Kidney epithelial cell (primary cell): ENCODE measurements around the gene AFF4. TPM values are rescaled to one million over a fixed set of nuclear protein-coding genes. Genes with fewer than 3 reads are reported as not detected.

ENCODE experiments used
- DNase-seq: peaks from one replicate; pipeline ENCODE4 v3.0.0-alpha.2; 2010; ENCODE audit warnings: low read depth
- H3K27me3 ChIP-seq: 2 replicates; pipeline ENCODE4 v1.6.0; 2011; ENCODE audit warnings: low read length; ENCODE audit not compliant: control insufficient read depth, insufficient read depth
- H3K36me3 ChIP-seq: 2 replicates; pipeline ENCODE4 v1.5.1; 2011; ENCODE audit warnings: low read length; ENCODE audit not compliant: control insufficient read depth, insufficient read depth
- H3K4me3 ChIP-seq: 2 replicates; pipeline ENCODE4 v1.5.1; 2011; ENCODE audit warnings: low read depth, mild to moderate bottlenecking, control low read depth, low read length
- total RNA-seq: library from RNA; depleted of rRNA; stranded (reverse); fragments of >200 nt; gene quantifications from 2 replicates; pipeline ENCODE4 v1.2.3, GENCODE V29; 2015
- TF ChIP-seq, protein P1 (sequence below): IDR thresholded peaks from 2 replicates; pipeline ENCODE4 v1.5.1; 2011; ENCODE audit warnings: mild to moderate bottlenecking, moderate library complexity, low read length, control low read depth, inconsistent platforms; ENCODE audit not compliant: insufficient read depth, poor library complexity, severe bottlenecking

Gene AFF4
- total RNA-seq, 1 donor from 2014 or later = 69.0 TPM

DNA sequence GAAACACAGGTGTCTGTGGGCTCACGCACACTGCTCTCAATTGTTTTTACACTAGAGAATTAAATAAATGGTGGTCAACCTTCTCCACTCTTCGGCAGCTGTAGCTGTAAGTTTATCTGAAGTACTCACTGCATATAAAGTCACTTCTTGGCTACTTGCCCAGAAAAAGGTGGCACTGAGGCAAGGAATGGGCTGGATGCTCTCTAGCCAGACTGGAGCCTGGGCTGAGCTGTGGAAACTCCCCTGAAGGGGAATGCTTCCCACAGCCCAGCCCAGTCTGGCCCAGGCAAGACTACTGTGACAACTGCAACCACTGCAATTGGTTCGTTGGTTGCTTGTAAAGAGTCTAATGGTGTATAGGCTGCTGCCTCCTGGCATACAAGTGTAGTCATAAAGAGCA, 85.5 kb downstream of the AFF4 start:
- TF ChIP-seq, protein P1, sequence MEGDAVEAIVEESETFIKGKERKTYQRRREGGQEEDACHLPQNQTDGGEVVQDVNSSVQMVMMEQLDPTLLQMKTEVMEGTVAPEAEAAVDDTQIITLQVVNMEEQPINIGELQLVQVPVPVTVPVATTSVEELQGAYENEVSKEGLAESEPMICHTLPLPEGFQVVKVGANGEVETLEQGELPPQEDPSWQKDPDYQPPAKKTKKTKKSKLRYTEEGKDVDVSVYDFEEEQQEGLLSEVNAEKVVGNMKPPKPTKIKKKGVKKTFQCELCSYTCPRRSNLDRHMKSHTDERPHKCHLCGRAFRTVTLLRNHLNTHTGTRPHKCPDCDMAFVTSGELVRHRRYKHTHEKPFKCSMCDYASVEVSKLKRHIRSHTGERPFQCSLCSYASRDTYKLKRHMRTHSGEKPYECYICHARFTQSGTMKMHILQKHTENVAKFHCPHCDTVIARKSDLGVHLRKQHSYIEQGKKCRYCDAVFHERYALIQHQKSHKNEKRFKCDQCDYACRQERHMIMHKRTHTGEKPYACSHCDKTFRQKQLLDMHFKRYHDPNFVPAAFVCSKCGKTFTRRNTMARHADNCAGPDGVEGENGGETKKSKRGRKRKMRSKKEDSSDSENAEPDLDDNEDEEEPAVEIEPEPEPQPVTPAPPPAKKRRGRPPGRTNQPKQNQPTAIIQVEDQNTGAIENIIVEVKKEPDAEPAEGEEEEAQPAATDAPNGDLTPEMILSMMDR = no peak
- Histone ChIP-seq H3K36me3 (peaks cover 3% of the 10 kb centered on the region), H3K4me3 (no peak overlapping the region), H3K27me3 (no peaks in the 10 kb centered on the region)
- no peak for DNase-seq

DNA sequence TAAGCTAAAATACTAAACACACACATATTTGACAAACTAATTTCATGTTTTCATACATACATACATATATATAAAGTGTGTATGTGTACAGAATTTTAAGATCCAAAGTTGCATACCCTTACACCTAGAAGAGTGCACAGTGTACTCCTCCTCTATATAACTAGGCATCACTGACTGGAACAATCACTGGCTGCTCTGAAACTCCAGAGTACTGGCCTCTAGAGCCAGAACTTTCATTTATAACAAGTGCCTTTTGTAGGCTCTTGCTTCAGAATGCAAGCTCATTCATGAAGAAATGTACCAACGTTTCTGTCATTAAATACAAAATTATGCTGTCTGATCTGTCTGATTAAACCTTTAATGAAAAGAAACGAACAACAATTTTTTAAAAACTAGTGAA, 86.0 kb downstream of the AFF4 start:
- TF ChIP-seq, protein P1 = no peak
- no peak for DNase-seq
- H3K36me3 ChIP-seq = peaks cover 3% of the 10 kb centered on the region
- H3K4me3 ChIP-seq = no peak overlapping the region
- no peaks in the 10 kb centered on the region for H3K27me3 ChIP-seq

DNA sequence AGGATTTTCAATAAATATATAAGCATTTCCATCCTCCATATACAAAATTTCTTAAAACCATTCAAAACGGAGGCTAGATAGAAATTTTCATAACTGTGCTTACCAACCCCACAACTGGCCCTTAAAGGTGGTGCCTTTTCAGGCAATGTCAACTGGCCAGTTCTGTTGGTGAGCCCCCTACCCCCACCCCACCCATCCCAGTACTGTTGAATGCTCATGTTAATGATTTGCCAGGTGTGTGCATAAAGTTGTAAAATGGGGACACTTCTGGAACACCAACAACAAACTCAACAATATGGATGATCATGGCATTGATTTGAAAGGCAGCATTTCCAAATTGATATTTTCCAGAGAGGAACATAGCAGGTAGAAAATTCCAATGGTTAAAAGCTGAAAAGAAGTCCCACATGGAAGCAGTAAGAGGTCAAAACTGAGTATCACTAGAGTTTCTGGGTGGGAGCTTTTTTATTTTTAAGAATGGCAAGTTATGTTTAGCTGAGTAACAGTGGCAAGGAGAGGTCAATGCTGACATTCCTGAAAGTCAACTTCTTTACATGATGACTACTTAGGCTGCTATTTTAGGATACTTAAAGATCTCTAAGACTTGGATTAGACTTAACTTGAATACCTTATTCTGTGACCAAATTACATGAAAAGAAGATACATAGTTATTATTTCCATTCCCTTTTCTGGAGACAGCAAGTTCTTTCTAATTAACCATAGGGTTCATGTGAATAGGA, 87.2 kb downstream of the AFF4 start:
- no peak for DNase-seq
- Histone ChIP-seq H3K27me3 (no peaks in the 10 kb centered on the region), H3K36me3 (peaks cover 3% of the 10 kb centered on the region), H3K4me3 (no peak overlapping the region)
- TF ChIP-seq, protein P1 = no peak

DNA sequence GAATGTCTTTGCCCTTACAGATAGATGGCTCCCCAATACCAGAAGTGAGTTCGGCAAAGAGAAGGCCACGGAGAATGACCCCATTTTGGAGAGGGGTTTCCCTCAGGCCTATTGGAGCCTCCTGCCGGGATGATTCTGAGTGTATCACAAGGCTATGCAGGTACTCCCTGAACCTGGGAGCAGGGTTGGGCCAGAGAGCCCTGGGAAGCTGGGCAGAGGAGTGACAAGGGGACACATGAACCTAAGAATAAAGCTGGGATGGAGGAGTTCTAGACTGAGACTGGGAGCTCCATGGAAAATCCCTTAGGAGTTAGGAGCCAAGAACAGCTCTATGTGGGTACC, 89.5 kb downstream of the AFF4 start:
- Histone ChIP-seq H3K36me3 (peaks cover 3% of the 10 kb centered on the region), H3K27me3 (no peaks in the 10 kb centered on the region), H3K4me3 (no peak overlapping the region)
- TF ChIP-seq, protein P1 = no peak
- DNase-seq = no peak

DNA sequence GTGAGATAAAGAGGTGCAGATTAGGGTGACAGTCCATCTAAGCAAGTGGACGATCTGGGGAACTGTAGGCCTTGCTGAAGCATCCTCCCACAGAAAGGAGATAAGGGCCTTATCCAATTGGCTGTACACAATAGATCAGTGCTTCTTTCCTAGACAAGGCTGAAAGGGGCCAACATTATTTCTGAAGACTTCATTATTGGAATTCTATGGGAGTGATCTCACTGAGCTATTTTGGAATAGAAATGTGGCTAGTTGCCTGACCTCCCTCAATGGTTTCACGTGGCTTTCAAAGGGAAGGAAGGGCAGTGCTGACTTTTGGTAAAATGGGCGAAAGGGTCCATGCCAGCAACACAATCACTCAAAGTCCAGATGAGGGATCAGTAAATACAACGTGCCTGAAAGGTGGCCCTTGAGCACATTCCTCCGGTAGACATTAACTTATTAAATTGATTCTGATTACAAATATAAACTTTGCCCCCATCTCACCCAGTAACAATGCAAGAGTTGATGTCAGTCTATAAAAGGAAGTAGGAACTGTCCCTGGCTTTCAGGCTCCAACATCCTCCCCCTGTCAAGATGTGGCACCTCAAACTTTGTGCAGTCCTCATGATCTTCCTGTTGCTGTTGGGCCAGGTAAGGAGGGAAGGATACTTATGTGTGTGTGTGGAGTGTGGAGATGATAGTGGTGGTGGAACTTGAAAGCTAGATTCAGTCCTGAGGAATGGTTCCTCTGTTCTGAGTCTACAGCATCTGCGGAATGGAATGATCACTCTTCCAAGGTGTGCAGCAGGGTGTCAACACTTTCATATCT, 90.1 kb downstream of the AFF4 start, which contains the start of gene LEAP2:
Gene LEAP2 (plus strand): TSS at position 550 of the 811 bp plus-strand sequence. CDS start 27 bp downstream, at position 577.
- Histone ChIP-seq H3K27me3 (no peaks in the 10 kb centered on the region), H3K36me3 (peaks cover 3% of the 10 kb centered on the region), H3K4me3 (no peak within 1 kb of the TSS)
- DNase-seq = no peak
- TF ChIP-seq, protein P1 = no peak
